Urothelium cell line (cell line): ENCODE data around the gene MAFB.
A peak's percentile ranks its signal among the peaks of the same experiment; 100 is the strongest.

Source experiments
- DNase-seq: peaks from one replicate; pipeline ENCODE4 v3.0.0; 2011; ENCODE audit warnings: low spot score, mixed read lengths
- FAIRE-seq: peaks from 2 replicates; lab custom pipeline; 2011; peaks lifted over from hg19 to GRCh38; lab: Jason Lieb, UNC

MAFB gene

DNA sequence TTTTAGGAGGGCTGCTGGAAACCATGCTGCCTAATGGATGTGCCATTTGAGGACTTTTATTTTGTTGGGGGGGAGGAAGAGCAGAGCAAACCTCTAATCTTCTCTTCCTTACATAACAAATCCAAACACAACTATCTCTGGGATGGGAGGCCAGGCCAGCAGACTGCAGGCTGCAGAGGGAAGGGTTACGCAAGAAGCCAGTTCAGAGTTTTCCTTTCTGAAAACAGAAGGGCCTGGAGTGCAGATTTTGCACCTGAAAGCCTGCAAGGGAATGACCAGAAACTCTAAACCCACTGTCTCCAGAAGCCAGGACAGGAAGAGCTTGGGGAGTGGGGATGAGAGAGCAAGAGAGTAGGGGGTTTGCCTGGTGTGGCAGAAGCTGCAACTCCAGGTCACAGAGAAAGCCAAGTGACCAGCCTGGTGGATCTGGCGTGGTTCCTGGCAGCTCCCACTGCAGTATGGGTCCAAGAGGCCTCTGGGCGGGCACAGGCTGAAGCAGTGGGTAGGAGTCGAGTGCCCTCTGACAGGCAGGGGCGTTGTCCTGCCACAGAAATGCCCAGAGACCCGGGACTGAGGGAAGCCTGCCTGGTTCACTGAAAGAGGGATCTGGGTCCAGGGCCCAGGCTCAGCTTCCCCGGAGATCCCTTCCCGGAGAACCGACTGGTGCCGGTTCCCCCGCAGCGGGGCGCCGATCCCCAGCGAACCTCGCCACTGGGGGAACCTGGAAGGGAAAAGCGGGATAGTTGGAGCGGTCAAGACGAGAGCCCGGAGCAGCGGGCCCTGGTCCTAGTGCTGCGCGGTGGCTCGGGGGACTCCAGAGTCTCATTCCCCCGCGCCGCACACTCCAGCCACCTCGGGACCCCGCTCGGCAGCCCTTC is 6.7 kb downstream of the MAFB start:
- FAIRE-seq (no peak), DNase-seq (no peak)

DNA sequence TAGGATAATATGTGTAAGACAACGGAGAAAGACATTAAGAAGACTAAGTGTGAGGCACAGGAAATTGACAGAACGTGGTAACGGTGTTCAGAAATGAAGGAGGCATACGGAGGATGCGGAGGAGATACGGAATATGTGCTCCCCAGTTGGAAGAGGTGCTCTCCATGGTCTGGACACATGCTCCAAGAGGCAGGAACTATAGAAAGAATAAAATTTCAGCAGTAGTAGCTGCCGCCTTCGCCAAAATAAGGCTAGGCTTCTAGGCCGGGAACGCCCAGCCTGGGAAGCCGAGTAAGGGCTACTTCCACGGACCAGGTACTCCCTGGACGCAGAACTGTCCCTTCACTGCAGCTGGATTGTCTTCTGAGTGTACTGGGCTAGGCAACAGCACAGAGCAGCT is 7.4 kb downstream of the MAFB start:
- DNase-seq = no peak
- FAIRE-seq = no peak

GRCh38 chr20:40681165-40681564 is 7.9 kb downstream of the MAFB start:
- DNase-seq (no peak), FAIRE-seq (no peak)

DNA sequence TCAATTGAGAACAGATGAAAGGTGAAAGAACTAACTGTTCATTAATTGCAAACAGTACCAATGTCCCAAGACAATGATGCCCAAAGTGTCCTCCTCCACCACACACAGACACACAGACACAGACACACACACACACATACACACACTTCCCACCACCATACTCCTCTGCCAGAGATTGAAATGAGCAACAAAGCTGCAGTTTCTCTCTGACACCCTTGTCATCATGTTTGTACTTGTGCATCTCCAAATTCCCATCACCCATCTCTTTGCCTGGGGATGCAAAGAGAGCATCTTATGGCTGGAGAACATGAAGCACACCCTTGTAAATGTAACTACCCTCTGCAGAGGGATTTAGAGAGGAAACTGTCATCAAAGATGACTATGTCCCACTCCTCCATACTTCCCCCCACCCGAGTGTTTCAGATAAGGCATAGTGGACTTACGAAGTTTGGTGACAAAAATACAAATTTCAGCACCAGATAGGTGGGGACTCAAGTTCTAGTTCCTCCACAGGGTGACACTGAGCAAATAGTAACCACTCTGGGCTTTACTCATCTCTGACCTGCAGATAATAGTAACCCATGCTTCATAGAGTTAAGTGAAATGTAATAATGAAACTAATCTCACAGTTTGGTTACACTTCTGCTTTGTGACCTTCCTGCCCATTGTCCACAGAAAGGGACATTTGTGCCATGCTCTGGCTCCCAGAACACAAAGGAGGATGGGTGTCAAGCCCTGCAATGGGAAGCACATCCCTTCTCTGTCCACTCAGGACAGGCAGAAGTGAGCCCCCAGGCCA is 8.7 kb downstream of the MAFB start:
- FAIRE-seq (no peak), DNase-seq (no peak)

DNA sequence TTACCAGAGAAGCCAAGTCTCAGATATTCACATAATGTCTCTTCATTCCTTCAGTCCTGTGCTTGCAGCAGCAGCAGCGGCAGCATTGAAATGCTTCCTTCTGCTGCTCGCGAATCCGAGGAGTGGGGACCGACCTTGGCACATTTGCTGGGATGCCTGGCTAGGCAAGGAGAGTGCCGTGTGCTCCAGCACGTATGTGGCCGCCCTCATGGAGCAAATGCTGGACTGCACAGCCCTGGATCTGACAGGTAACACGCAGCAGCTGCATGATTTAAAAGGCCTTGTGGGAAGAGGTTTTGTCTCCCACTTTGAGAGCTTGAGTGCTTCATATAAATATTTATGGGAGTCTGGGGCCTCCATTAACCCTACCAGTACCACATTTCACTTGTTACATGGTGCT is 9.9 kb downstream of the MAFB start:
- no peak for DNase-seq
- no peak for FAIRE-seq

DNA sequence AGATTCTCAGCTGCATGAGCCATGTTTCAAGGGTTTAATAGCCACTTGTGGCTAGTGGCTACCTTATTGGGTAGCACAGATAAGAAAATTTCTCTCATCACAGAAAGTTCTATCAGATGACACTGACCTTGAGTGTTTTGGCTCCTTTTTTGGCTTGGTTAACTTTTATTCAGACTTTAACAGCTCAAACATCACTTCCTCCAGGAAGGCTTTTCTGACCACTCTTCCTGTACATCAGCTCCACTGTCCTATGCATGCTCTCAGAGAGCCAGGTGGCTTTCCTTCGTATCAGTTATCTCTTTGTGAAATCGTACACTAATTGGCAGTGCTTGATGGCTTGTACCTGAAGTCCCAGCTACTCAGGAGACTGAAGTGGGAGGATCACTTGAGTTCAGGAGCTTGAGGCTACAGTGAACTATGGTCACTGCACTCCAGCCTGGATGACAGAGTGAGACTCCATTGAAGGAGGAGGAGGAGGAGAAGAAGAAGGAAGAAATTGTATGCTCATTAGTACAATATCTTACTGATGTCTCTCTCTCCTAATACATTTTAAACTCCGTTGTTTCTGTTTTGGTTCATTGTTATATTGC is 10.7 kb downstream of the MAFB start:
- FAIRE-seq = no peak
- no peak for DNase-seq

- FAIRE-seq (no peak), DNase-seq (no peak)
These were observed 11.6 kb downstream of the MAFB start for GRCh38 chr20:40677343-40677924.

DNA sequence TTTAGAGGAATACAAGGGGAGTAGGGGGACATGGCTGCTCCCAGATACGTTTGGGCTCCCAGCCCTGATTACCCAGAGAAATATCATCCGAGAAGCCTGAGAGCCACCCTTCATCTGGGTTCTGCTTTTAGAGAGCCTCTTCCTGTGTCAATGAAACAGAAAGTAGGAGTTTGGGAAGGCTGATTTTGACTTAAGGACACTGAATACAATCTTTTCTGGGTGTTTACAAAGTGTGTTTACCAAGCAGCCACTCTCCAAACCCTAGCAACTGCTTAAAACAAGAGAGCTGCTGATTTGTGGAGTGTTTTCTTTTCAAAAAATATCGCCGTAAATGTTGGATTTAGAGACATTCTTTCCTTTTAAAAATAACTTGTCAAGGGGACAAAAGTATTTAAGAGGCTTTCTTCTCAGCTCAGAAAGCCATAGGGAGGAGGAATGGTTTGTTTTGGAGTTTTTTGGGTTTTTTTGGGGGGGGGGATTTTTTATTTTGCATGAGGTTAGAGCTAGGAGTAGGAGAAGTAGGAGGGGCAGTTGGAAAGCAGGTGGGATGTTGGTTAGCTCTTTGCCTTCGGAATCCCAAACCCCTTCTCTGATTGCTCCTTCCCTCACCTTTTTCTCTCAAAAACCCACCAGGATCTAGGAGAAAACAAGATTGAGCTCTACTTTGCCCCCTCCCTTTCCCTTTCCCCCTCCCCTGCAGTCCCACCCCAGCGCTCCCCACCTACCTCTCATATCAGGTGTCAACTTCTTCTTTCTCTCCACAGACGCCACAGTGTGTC is 12.4 kb downstream of the MAFB start:
- FAIRE-seq (no peak), DNase-seq (no peak)

DNA sequence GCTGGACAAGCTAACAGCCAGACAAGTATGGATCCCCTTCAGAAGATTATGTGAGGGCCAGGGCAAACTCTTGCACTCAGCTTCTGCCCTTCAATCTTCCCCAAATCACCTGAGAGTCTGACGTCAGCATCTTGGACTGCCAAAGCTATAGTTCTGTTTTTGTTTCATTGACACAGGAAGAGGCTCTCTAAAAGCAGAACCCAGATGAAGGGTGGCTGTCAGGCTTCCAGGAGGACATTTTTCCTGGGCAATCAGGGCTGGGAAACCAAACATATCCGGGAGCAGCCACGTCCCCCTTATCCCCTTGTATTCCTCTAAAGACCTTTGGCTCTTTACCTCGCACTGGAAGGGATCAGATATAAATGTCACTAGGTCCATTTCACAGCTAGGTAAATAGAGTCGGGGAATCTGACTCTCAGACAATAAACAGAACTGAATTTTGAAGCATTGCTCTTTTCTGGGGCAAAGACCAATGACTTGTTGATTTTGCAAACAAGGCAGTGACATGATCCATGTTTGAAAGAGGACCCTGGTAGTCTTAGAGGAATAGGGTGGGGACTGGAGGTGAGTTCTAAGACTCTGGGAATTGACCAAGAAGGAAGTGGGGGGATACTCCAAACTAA is 13.3 kb downstream of the MAFB start:
- FAIRE-seq (no peak), DNase-seq (no peak)

- DNase-seq = no peak
- no peak for FAIRE-seq
These were observed 15.6 kb downstream of the MAFB start for GRCh38 chr20:40673442-40673841.

GRCh38 chr20:40672095-40672494 is 16.9 kb downstream of the MAFB start:
- no peak for FAIRE-seq
- no peak for DNase-seq

DNA sequence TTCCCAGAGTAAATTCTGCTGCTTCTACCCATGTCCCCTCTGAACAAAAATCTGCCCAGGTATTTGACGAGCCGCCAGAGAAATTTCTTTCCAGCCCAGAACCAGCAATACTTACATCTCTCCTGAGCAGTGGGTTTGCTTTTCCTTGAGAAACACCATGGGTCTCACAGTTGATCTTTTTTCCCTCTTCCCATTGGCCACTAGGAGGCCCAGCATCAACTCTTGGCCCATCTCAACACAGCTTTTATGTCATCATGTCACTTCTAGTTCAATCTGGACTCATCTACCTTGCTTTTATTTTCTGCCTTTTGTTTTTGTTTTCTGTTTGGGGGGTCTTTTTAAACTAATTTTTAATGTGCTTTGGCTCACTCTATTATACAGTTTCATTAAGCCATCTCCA is 18.8 kb downstream of the MAFB start:
- DNase-seq (no peak), FAIRE-seq (no peak)

- FAIRE-seq (no peak), DNase-seq (no peak)
These were observed 19.3 kb downstream of the MAFB start for GRCh38 chr20:40669692-40670091.

GRCh38 chr20:40668449-40669228 is 20.4 kb downstream of the MAFB start:
- FAIRE-seq (no peak), DNase-seq (no peak)

DNA sequence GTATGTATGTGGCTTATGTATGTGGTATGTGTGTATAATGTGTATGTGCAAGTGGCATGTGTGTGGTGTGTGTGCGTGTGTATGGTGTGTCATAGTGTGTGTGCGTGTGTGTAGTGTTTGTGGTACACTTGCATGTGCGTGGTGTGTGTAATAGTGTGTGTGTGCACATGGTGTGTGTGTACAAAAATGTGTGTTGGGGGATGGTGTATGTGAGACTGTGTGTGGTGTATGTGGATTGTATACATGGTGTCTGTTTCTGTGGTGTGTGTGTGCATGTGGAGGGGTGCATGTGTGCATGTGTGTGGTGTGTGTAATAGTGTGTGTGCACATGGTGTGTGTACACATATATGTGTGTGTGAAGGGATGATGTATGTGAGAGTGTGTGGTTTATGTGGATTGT is 21.5 kb downstream of the MAFB start:
- FAIRE-seq (peak; percentile 98), DNase-seq (no peak)

DNA sequence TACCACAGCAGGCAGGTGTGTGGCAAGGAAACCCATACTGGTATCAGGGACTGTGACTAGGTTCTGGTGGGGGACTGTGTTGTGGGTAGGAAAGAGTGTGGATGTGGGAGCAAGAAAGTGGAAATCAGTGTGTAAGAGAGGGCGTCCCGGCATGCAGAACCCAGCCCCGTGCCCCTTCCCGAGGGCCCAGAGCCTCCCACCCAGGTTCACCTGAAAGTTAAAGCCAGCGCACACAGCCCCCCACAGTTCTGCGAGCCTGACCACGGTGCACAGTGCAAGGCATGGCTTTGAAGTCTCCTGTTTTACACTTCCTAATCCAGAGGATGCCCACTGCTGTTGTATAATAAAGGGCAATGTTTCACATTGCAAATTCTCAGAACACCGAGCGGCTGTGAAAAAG is 22.7 kb downstream of the MAFB start:
- no peak for FAIRE-seq
- DNase-seq = no peak

DNA sequence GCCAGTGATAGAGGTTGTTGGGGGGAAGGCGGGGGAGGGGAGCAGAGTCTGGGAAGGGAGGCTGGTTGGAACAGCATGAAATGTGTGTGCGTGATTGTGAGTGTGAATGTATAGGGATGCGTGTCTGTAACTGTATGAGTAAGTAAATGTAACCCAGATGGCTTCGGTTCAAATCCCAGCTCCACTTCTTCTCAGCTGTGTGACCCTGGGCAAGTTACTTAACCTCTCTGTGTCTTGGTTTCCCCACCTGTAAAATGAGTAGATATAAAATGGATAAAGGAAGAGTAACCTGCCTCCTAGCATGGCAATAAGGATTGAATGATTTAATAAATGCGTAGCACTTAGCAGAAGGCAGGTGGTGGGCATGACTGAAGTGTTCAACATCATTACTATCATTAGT is 24.1 kb downstream of the MAFB start:
- FAIRE-seq (no peak), DNase-seq (no peak)

DNA sequence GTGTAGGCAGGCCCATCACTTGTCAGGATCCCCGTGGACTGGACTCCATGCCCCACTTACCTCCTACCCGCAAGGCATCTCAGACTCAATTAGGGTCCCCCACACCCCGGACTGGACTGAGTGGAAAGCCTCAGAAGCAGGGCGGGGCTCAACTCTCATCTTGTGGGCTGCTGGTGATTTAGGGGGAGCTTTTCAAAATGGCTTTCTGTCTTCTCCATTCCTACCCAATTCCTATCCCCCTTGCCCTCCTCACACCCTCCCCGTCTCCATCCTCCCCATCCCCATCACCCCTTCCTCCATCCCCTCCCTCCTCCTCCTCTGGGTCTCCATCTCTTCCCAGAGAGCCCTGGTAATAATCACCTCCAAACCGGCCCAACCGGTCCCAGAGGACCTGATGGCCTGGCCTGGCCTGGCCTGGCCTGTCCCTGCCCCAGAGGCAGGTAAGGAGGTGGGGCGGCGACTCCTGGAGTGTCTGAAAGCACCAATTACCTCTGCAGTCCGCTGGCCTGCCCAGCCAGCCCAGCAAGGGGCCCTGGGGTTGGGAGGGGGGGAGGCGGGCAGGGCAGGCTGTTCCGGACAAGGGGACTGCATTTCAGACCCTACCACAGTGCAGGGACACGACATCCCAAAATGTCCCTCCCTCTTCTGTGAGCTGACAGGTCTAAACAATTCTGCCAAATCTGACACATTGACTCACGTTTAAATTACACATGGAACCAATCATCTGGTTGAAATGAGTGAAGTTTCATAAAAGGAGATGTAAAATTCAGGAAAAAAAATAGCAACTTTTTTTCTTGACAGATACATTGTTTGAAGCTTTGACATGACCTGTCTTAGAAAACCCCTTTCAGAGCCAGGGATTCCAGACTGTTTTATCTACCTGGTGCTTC is 24.8 kb downstream of the MAFB start:
- FAIRE-seq = no peak
- DNase-seq = no peak
